Measurements from ENCODE around the gene RAB7A.
"Not testable (repeated sequence)": the region's sequence is repeated elsewhere in the genome, so short reads cannot be mapped to it uniquely, and the experiment has no call there.

Gene RAB7A

GRCh38 chr3:128761392-128761791, 35.4 kb downstream of the RAB7A start:
- Mint-ChIP-seq H3K4me3 (no peak overlapping the region), H3K4me1 (ENCODE audit: low read depth) (peaks cover 70% of the 10 kb centered on the region), H3K27me3 (no peaks in the 10 kb centered on the region), H3K9me3 (ENCODE audit: low read depth) (no peaks in the 10 kb centered on the region), H3K27ac (peak overlapping the region; percentile 25), H3K36me3 (peaks cover 12% of the 10 kb centered on the region)

- Mint-ChIP-seq H3K9me3 (ENCODE audit: low read depth) (no peaks in the 10 kb centered on the region), H3K4me1 (ENCODE audit: low read depth) (peaks cover 82% of the 10 kb centered on the region), H3K27me3 (no peaks in the 10 kb centered on the region), H3K36me3 (peaks cover 9% of the 10 kb centered on the region), H3K4me3 (no peak overlapping the region), H3K27ac (peak overlapping the region; percentile 31)
Observed at GRCh38 chr3:128763967-128764366, 38.0 kb downstream of the RAB7A start.

GRCh38 chr3:128764863-128765262, 38.9 kb downstream of the RAB7A start:
- Mint-ChIP-seq H3K9me3 (ENCODE audit: low read depth) (no peaks in the 10 kb centered on the region), H3K36me3 (peaks cover 9% of the 10 kb centered on the region), H3K4me3 (no peak overlapping the region), H3K27ac (peak overlapping the region; percentile 37), H3K4me1 (ENCODE audit: low read depth) (peaks cover 82% of the 10 kb centered on the region), H3K27me3 (no peaks in the 10 kb centered on the region)

- Mint-ChIP-seq H3K4me3 (peak overlapping the region; percentile 55), H3K27ac (peak overlapping the region; percentile 73), H3K36me3 (peaks cover 10% of the 10 kb centered on the region), H3K9me3 (ENCODE audit: low read depth) (no peaks in the 10 kb centered on the region), H3K27me3 (no peaks in the 10 kb centered on the region), H3K4me1 (ENCODE audit: low read depth) (peaks cover 79% of the 10 kb centered on the region)
Observed at GRCh38 chr3:128767094-128767750, 41.2 kb downstream of the RAB7A start.

- no peaks in the 10 kb centered on the region for H3K27me3 Mint-ChIP-seq
- H3K36me3 Mint-ChIP-seq: peaks cover 13% of the 10 kb centered on the region
- H3K27ac Mint-ChIP-seq: no peak overlapping the region
- H3K4me1 Mint-ChIP-seq (ENCODE audit: low read depth): peaks cover 78% of the 10 kb centered on the region
- no peak overlapping the region for H3K4me3 Mint-ChIP-seq
- H3K9me3 Mint-ChIP-seq (ENCODE audit: low read depth): no peaks in the 10 kb centered on the region
Observed at GRCh38 chr3:128768471-128768870, 42.5 kb downstream of the RAB7A start.

- Mint-ChIP-seq H3K27ac (no peak overlapping the region), H3K4me3 (peak overlapping the region; percentile 4), H3K27me3 (no peaks in the 10 kb centered on the region), H3K36me3 (peaks cover 10% of the 10 kb centered on the region), H3K9me3 (ENCODE audit: low read depth) (no peaks in the 10 kb centered on the region), H3K4me1 (ENCODE audit: low read depth) (peaks cover 77% of the 10 kb centered on the region)
Observed at GRCh38 chr3:128770387-128770786, 44.4 kb downstream of the RAB7A start.

- not testable (repeated sequence) for H3K9me3 Mint-ChIP-seq (ENCODE audit: low read depth); H3K4me3 Mint-ChIP-seq; H3K27me3 Mint-ChIP-seq; H3K27ac Mint-ChIP-seq
- Mint-ChIP-seq H3K4me1 (ENCODE audit: low read depth) (peaks cover 74% of the 10 kb centered on the region), H3K36me3 (peaks cover 10% of the 10 kb centered on the region)
Observed at GRCh38 chr3:128773189-128773588, 47.2 kb downstream of the RAB7A start.

- Mint-ChIP-seq H3K4me1 (ENCODE audit: low read depth) (peaks cover 74% of the 10 kb centered on the region), H3K36me3 (peaks cover 10% of the 10 kb centered on the region)
- not testable (repeated sequence) for H3K4me3 Mint-ChIP-seq; H3K27ac Mint-ChIP-seq; H3K27me3 Mint-ChIP-seq; H3K9me3 Mint-ChIP-seq (ENCODE audit: low read depth)
Observed at GRCh38 chr3:128773592-128773991, 47.6 kb downstream of the RAB7A start.

- peak overlapping the region; percentile 11 for H3K4me3 Mint-ChIP-seq
- peak overlapping the region; percentile 18 for H3K27ac Mint-ChIP-seq
- H3K4me1 Mint-ChIP-seq (ENCODE audit: low read depth): peaks cover 75% of the 10 kb centered on the region
- no peaks in the 10 kb centered on the region for H3K27me3 Mint-ChIP-seq
- no peaks in the 10 kb centered on the region for H3K9me3 Mint-ChIP-seq (ENCODE audit: low read depth)
- peaks cover 12% of the 10 kb centered on the region for H3K36me3 Mint-ChIP-seq
Observed at GRCh38 chr3:128775241-128775640, 49.3 kb downstream of the RAB7A start.

GRCh38 chr3:128775906-128776542, 50.0 kb downstream of the RAB7A start:
- H3K9me3 Mint-ChIP-seq (ENCODE audit: low read depth): no peaks in the 10 kb centered on the region
- peak overlapping the region; percentile 51 for H3K27ac Mint-ChIP-seq
- H3K4me1 Mint-ChIP-seq (ENCODE audit: low read depth): peaks cover 74% of the 10 kb centered on the region
- H3K36me3 Mint-ChIP-seq: peaks cover 12% of the 10 kb centered on the region
- H3K4me3 Mint-ChIP-seq: no peak overlapping the region
- H3K27me3 Mint-ChIP-seq: no peaks in the 10 kb centered on the region

- no peaks in the 10 kb centered on the region for H3K9me3 Mint-ChIP-seq (ENCODE audit: low read depth)
- H3K4me3 Mint-ChIP-seq: peak overlapping the region; percentile 38
- H3K4me1 Mint-ChIP-seq (ENCODE audit: low read depth): peaks cover 89% of the 10 kb centered on the region
- peak overlapping the region; percentile 72 for H3K27ac Mint-ChIP-seq
- H3K27me3 Mint-ChIP-seq: no peaks in the 10 kb centered on the region
- H3K36me3 Mint-ChIP-seq: peaks cover 16% of the 10 kb centered on the region
Observed at GRCh38 chr3:128780101-128780837, 54.3 kb downstream of the RAB7A start.

- H3K9me3 Mint-ChIP-seq (ENCODE audit: low read depth): no peaks in the 10 kb centered on the region
- peak overlapping the region; percentile 72 for H3K27ac Mint-ChIP-seq
- no peak overlapping the region for H3K4me3 Mint-ChIP-seq
- H3K4me1 Mint-ChIP-seq (ENCODE audit: low read depth): peaks cover 88% of the 10 kb centered on the region
- peaks cover 17% of the 10 kb centered on the region for H3K36me3 Mint-ChIP-seq
- H3K27me3 Mint-ChIP-seq: no peaks in the 10 kb centered on the region
Observed at GRCh38 chr3:128781164-128781563, 55.2 kb downstream of the RAB7A start.

GRCh38 chr3:128782282-128783146, 56.5 kb downstream of the RAB7A start:
- no peak overlapping the region for H3K4me3 Mint-ChIP-seq
- no peaks in the 10 kb centered on the region for H3K9me3 Mint-ChIP-seq (ENCODE audit: low read depth)
- H3K4me1 Mint-ChIP-seq (ENCODE audit: low read depth): peaks cover 90% of the 10 kb centered on the region
- no peaks in the 10 kb centered on the region for H3K27me3 Mint-ChIP-seq
- peaks cover 15% of the 10 kb centered on the region for H3K36me3 Mint-ChIP-seq
- peak overlapping the region; percentile 87 for H3K27ac Mint-ChIP-seq

GRCh38 chr3:128783774-128784173, 57.8 kb downstream of the RAB7A start:
- H3K4me3 Mint-ChIP-seq: no peak overlapping the region
- H3K27ac Mint-ChIP-seq: peak overlapping the region; percentile 100
- peaks cover 90% of the 10 kb centered on the region for H3K4me1 Mint-ChIP-seq (ENCODE audit: low read depth)
- H3K36me3 Mint-ChIP-seq: peaks cover 13% of the 10 kb centered on the region
- H3K27me3 Mint-ChIP-seq: no peaks in the 10 kb centered on the region
- no peaks in the 10 kb centered on the region for H3K9me3 Mint-ChIP-seq (ENCODE audit: low read depth)
